ENCODE results near the gene TENM4. TPM values are rescaled to one million over a fixed set of nuclear protein-coding genes. Genes with fewer than 3 reads are reported as not detected.

Gene TENM4
- polyA plus RNA-seq, 1 experiment, result 5.5 TPM

GRCh38 chr11:78654866-78655265, 786.0 kb downstream of the TENM4 start:
- no peak for DNase-seq (ENCODE audit: low read depth, low spot score)
- H3K27ac ChIP-seq (ENCODE audit: low read depth, low read length), result peak overlapping the region; percentile 11
- POLR2A ChIA-PET, result no interaction called here
- H3K27me3 ChIP-seq (ENCODE audit: control insufficient read depth, insufficient read depth, low read length), result no peaks in the 10 kb centered on the region
- H3K9me3 ChIP-seq (ENCODE audit: control insufficient read depth, insufficient read depth, low read length), result no peaks in the 10 kb centered on the region; the same call in 1 of the 2 replicates
- CTCF ChIA-PET, result interaction anchor here (1.7 to 2.3 kb wide), 2 partner anchors 8 to 61 kb away, joined by 5 to 27 read pairs; no protein-coding TSS in a partner anchor
- no peak for TF ChIP-seq CTCF (IDR thresholded peaks at IDR 0.05; ENCODE audit: low read depth, low read length)
- no peak overlapping the region for H3K4me3 ChIP-seq (ENCODE audit: low read depth, low read length)

- Histone ChIP-seq H3K27ac (ENCODE audit: low read depth, low read length) (no peak overlapping the region), H3K27me3 (ENCODE audit: control insufficient read depth, insufficient read depth, low read length) (no peaks in the 10 kb centered on the region), H3K9me3 (ENCODE audit: control insufficient read depth, insufficient read depth, low read length) (no peaks in the 10 kb centered on the region; the same call in 1 of the 2 replicates), H3K4me3 (ENCODE audit: low read depth, low read length) (no peak overlapping the region)
- no peak for TF ChIP-seq CTCF (IDR thresholded peaks at IDR 0.05; ENCODE audit: low read depth, low read length)
- ChIA-PET POLR2A (no interaction called here), CTCF (interaction anchor here (1.0 to 1.3 kb wide), 2 partner anchors 8 to 446 kb away, joined by 4 to 5 read pairs; no protein-coding TSS in a partner anchor)
- DNase-seq (ENCODE audit: low read depth, low spot score), result no peak
These were observed 786.8 kb downstream of the TENM4 start for GRCh38 chr11:78654071-78654470.

- no peak for DNase-seq (ENCODE audit: low read depth, low spot score)
- H3K9me3 ChIP-seq (ENCODE audit: control insufficient read depth, insufficient read depth, low read length), result no peaks in the 10 kb centered on the region; the same call in 1 of the 2 replicates
- no peak overlapping the region for H3K27ac ChIP-seq (ENCODE audit: low read depth, low read length)
- ChIA-PET CTCF (interaction anchor here (1.0 to 2.5 kb wide), 3 partner anchors 8 to 447 kb away, joined by 4 to 10 read pairs (median 5); no protein-coding TSS in a partner anchor), POLR2A (no interaction called here)
- no peak for TF ChIP-seq CTCF (IDR thresholded peaks at IDR 0.05; ENCODE audit: low read depth, low read length)
- no peaks in the 10 kb centered on the region for H3K27me3 ChIP-seq (ENCODE audit: control insufficient read depth, insufficient read depth, low read length)
- no peak overlapping the region for H3K4me3 ChIP-seq (ENCODE audit: low read depth, low read length)
These were observed 787.4 kb downstream of the TENM4 start for GRCh38 chr11:78653294-78653909.

GRCh38 chr11:78652843-78653239, 788.0 kb downstream of the TENM4 start:
- TF ChIP-seq CTCF (IDR thresholded peaks at IDR 0.05; ENCODE audit: low read depth, low read length), result no peak
- DNase-seq (ENCODE audit: low read depth, low spot score), result no peak
- Histone ChIP-seq H3K27me3 (ENCODE audit: control insufficient read depth, insufficient read depth, low read length) (no peaks in the 10 kb centered on the region), H3K9me3 (ENCODE audit: control insufficient read depth, insufficient read depth, low read length) (no peaks in the 10 kb centered on the region), H3K27ac (ENCODE audit: low read depth, low read length) (no peak overlapping the region), H3K4me3 (ENCODE audit: low read depth, low read length) (no peak overlapping the region)
- ChIA-PET POLR2A (no interaction called here), CTCF (interaction anchor here (2.5 kb wide), 1 partner anchor 447 kb away, joined by 10 read pairs; no protein-coding TSS in a partner anchor)
